Measurements from ENCODE around the gene ANAPC16.
A peak's percentile ranks its signal among the peaks of the same experiment; 100 is the strongest.
"Not testable (repeated sequence)": the region's sequence is repeated elsewhere in the genome, so short reads cannot be mapped to it uniquely, and the experiment has no call there.

The ANAPC16 gene

GRCh38 chr10:72245949-72246525 is 30.2 kb downstream of the ANAPC16 start:
- DNase-seq: no peak

- DNase-seq: no peak
Observed at GRCh38 chr10:72248468-72249151, 32.8 kb downstream of the ANAPC16 start.

- not testable (repeated sequence) for DNase-seq
Observed at GRCh38 chr10:72249176-72249862, 33.5 kb downstream of the ANAPC16 start.

GRCh38 chr10:72250666-72251065 is 34.9 kb downstream of the ANAPC16 start:
- DNase-seq: no peak

- DNase-seq: no peak
Observed at GRCh38 chr10:72251635-72252034, 35.8 kb downstream of the ANAPC16 start.

GRCh38 chr10:72252972-72253371 is 37.2 kb downstream of the ANAPC16 start:
- no peak for DNase-seq

- DNase-seq: no peak
Observed at GRCh38 chr10:72253578-72253977, 37.8 kb downstream of the ANAPC16 start.

GRCh38 chr10:72254813-72255568 is 39.2 kb downstream of the ANAPC16 start:
- no peak for DNase-seq

GRCh38 chr10:72255977-72256729 is 40.3 kb downstream of the ANAPC16 start:
- no peak for DNase-seq

- no peak for DNase-seq
Observed at GRCh38 chr10:72257051-72257892, 41.5 kb downstream of the ANAPC16 start.

- no peak for DNase-seq
Observed at GRCh38 chr10:72258617-72259016, 42.8 kb downstream of the ANAPC16 start.

- DNase-seq: no peak
Observed at GRCh38 chr10:72259491-72260238, 43.9 kb downstream of the ANAPC16 start.

GRCh38 chr10:72260239-72260975 is 44.6 kb downstream of the ANAPC16 start:
- DNase-seq: no peak

GRCh38 chr10:72260976-72261783 is 45.4 kb downstream of the ANAPC16 start:
- peak; percentile 45 for DNase-seq

GRCh38 chr10:72261784-72262404 is 46.1 kb downstream of the ANAPC16 start:
- no peak for DNase-seq

GRCh38 chr10:72263613-72264241 is 47.9 kb downstream of the ANAPC16 start:
- DNase-seq: no peak

GRCh38 chr10:72264536-72264935 is 48.7 kb downstream of the ANAPC16 start:
- no peak for DNase-seq

- DNase-seq: no peak
Observed at GRCh38 chr10:72265508-72265907, 49.7 kb downstream of the ANAPC16 start.
